Suprapubic skin (tissue), 4 donors: ENCODE results near the gene ACE. TPM values are rescaled to one million over a fixed set of nuclear protein-coding genes. Genes with fewer than 3 reads are reported as not detected.

Experiments used
- DNase-seq, 2 donors: peaks; one replicate each; pipeline ENCODE4 v3.0.0-alpha.2; 2019; ENCODE audit warnings: low spot score in 2 of 2
- H3K27ac ChIP-seq: fragments of 200-600 bp; sonication (generic); one replicate; pipeline ENCODE4 v1.5.1; 2019
- H3K27me3 ChIP-seq: fragments of 200-600 bp; sonication (generic); one replicate; pipeline ENCODE4 v1.5.1; 2019
- H3K36me3 ChIP-seq: fragments of 200-600 bp; sonication (generic); one replicate; pipeline ENCODE4 v1.5.1; 2019
- H3K4me1 ChIP-seq: fragments of 200-600 bp; sonication (generic); one replicate; pipeline ENCODE4 v1.5.1; 2019
- H3K4me3 ChIP-seq: fragments of 200-600 bp; sonication (generic); one replicate; pipeline ENCODE4 v1.5.1; 2019; ENCODE audit warnings: mild to moderate bottlenecking
- H3K9me3 ChIP-seq: fragments of 200-600 bp; sonication (generic); one replicate; pipeline ENCODE4 v1.5.1; 2019
- CTCF ChIP-seq, 2 donors: fragments of 200-600 bp in 1 of 2; fragments of 450-650 bp in 1 of 2; sonication (generic) in 1 of 2; IDR thresholded peaks; one replicate each; pipeline ENCODE4 v1.5.1; 2016 to 2019; ENCODE audit warnings: antibody characterized with exemption in 2 of 2, mild to moderate bottlenecking in 1 of 2, moderate library complexity in 1 of 2
- EP300 ChIP-seq: sonication (generic); formaldehyde crosslinking; IDR thresholded peaks from one replicate; pipeline ENCODE4 v1.6.1; 2017; ENCODE audit warnings: antibody characterized with exemption
- POLR2A ChIP-seq, 2 donors: fragments of 450-650 bp; IDR thresholded peaks; one replicate each; pipeline ENCODE4 v1.6.1; 2017; ENCODE audit warnings: antibody characterized with exemption in 2 of 2, mild to moderate bottlenecking in 2 of 2, moderate library complexity in 2 of 2
- POLR2AphosphoS5 ChIP-seq, 3 donors: sonication (generic); formaldehyde crosslinking; IDR thresholded peaks; one replicate each; pipeline ENCODE4 v1.6.1; 2017; ENCODE audit warnings: antibody characterized with exemption in 3 of 3
- WGBS: methylation state at CpG from one replicate; pipeline ENCODE4 v1.1.5; 2018; 5-methylcytosine and 5-hydroxymethylcytosine counted together
- total RNA-seq, 4 donors: library from RNA; depleted of rRNA; stranded (reverse); fragments of >200 nt; gene quantifications; one replicate each; pipeline ENCODE4 v1.1.0, GENCODE V29; 2016

The ACE gene
- total RNA-seq, 4 donors from 2014 or later = 0.79 to 6.3 (median 4.0) TPM

- H3K4me1 ChIP-seq = no peaks in the 10 kb centered on the region
- H3K9me3 ChIP-seq = no peaks in the 10 kb centered on the region
- TF ChIP-seq POLR2AphosphoS5 (IDR thresholded peaks at IDR 0.05) = no peak
- TF ChIP-seq EP300 = no peak
- TF ChIP-seq CTCF (IDR thresholded peaks at IDR 0.05) = no peak
- TF ChIP-seq POLR2A (IDR thresholded peaks at IDR 0.05) = no peak
- no peak overlapping the region for H3K27ac ChIP-seq
- WGBS = 75% methylated on average over 11 of the region's 16 CpGs
- H3K4me3 ChIP-seq = no peak overlapping the region
- DNase-seq = no peak
- peaks cover 9% of the 10 kb centered on the region for H3K27me3 ChIP-seq
- H3K36me3 ChIP-seq = no peaks in the 10 kb centered on the region
Measured at GRCh38 chr17:63497708-63498483, 21.0 kb downstream of the ACE start.

- no peak overlapping the region for H3K27ac ChIP-seq
- 84% methylated on average over 9 of the region's 9 CpGs for WGBS
- no peak for TF ChIP-seq POLR2AphosphoS5 (IDR thresholded peaks at IDR 0.05)
- no peak for TF ChIP-seq EP300
- no peak for TF ChIP-seq POLR2A (IDR thresholded peaks at IDR 0.05)
- TF ChIP-seq CTCF (IDR thresholded peaks at IDR 0.05) = no peak
Measured at GRCh38 chr17:63498626-63499195, 21.9 kb downstream of the ACE start.

GRCh38 chr17:63500543-63501390 lies 23.9 kb downstream of the ACE start:
- Histone ChIP-seq H3K9me3 (no peaks in the 10 kb centered on the region), H3K4me1 (no peaks in the 10 kb centered on the region), H3K36me3 (no peaks in the 10 kb centered on the region), H3K27me3 (peaks cover 17% of the 10 kb centered on the region), H3K27ac (no peak overlapping the region), H3K4me3 (no peak overlapping the region)
- TF ChIP-seq POLR2A (IDR thresholded peaks at IDR 0.05) (no peak), EP300 (no peak), CTCF (IDR thresholded peaks at IDR 0.05) (no peak), POLR2AphosphoS5 (IDR thresholded peaks at IDR 0.05) (no peak)
- no peak for DNase-seq
- 56% methylated on average over 14 of the region's 14 CpGs for WGBS

More at GRCh38 chr17:63498626-63499195, 21.9 kb downstream of the ACE start:
- no peaks in the 10 kb centered on the region for H3K4me1 ChIP-seq
- no peak for DNase-seq
- H3K9me3 ChIP-seq = no peaks in the 10 kb centered on the region
- peaks cover 9% of the 10 kb centered on the region for H3K27me3 ChIP-seq
- no peaks in the 10 kb centered on the region for H3K36me3 ChIP-seq
- H3K4me3 ChIP-seq = no peak overlapping the region

GRCh38 chr17:63503341-63503705 lies 26.5 kb downstream of the ACE start:
- H3K4me1 ChIP-seq = no peaks in the 10 kb centered on the region
- no peak for DNase-seq
- no peaks in the 10 kb centered on the region for H3K36me3 ChIP-seq
- no peak overlapping the region for H3K27ac ChIP-seq
- TF ChIP-seq POLR2AphosphoS5 (IDR thresholded peaks at IDR 0.05) (no peak), CTCF (IDR thresholded peaks at IDR 0.05) (no peak), EP300 (no peak), POLR2A (IDR thresholded peaks at IDR 0.05) (no peak)
- H3K27me3 ChIP-seq = peaks cover 33% of the 10 kb centered on the region
- H3K9me3 ChIP-seq = no peaks in the 10 kb centered on the region
- WGBS = 55% methylated on average over 8 of the region's 8 CpGs
- no peak overlapping the region for H3K4me3 ChIP-seq

GRCh38 chr17:63504261-63504660 lies 27.4 kb downstream of the ACE start:
- Histone ChIP-seq H3K4me1 (no peaks in the 10 kb centered on the region), H3K4me3 (no peak overlapping the region), H3K27me3 (peaks cover 33% of the 10 kb centered on the region), H3K9me3 (no peaks in the 10 kb centered on the region), H3K27ac (no peak overlapping the region), H3K36me3 (no peaks in the 10 kb centered on the region)
- TF ChIP-seq CTCF (IDR thresholded peaks at IDR 0.05) = no peak
- TF ChIP-seq POLR2A (IDR thresholded peaks at IDR 0.05) = no peak
- TF ChIP-seq EP300 = no peak
- TF ChIP-seq POLR2AphosphoS5 (IDR thresholded peaks at IDR 0.05) = no peak
- DNase-seq = no peak
